ENCODE data around the gene DPP10.

DNA sequence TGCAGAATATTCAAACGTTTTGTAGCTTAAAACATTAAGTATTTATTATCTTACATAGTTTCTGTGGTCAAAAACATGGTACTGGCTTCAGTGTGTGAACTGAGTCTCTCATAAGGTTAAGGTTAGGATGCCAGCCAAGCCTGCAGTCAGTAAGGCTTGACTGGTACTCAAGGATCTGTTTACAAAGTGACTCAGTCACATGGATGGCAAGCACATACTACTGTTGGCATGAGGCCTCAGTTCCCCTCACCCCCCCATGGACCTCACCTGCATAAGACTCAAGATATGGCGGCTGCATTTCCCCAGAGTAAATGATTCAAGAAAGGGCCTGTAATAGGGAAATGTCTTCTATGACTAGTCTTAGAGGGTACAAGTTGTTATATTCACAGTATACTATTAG lies 1167.5 kb downstream of the DPP10 start:
- TF ChIP-seq, protein P1, sequence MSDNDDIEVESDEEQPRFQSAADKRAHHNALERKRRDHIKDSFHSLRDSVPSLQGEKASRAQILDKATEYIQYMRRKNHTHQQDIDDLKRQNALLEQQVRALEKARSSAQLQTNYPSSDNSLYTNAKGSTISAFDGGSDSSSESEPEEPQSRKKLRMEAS (IDR thresholded peaks at IDR 0.05) = no peak
- TF ChIP-seq EP300 (IDR thresholded peaks at IDR 0.05; ENCODE audit: borderline replicate concordance) (no peak), FOXM1 (IDR thresholded peaks at IDR 0.05; ENCODE audit: borderline replicate concordance, low read depth) (no peak), TEAD4 (IDR thresholded peaks at IDR 0.05) (no peak), RAD21 (IDR thresholded peaks at IDR 0.05; ENCODE audit: low read depth) (no peak), ZBTB7A (IDR thresholded peaks at IDR 0.05; ENCODE audit: low read depth) (no peak), CREB1 (IDR thresholded peaks at IDR 0.05; ENCODE audit: low read depth) (no peak)
- TF ChIP-seq, protein P2, sequence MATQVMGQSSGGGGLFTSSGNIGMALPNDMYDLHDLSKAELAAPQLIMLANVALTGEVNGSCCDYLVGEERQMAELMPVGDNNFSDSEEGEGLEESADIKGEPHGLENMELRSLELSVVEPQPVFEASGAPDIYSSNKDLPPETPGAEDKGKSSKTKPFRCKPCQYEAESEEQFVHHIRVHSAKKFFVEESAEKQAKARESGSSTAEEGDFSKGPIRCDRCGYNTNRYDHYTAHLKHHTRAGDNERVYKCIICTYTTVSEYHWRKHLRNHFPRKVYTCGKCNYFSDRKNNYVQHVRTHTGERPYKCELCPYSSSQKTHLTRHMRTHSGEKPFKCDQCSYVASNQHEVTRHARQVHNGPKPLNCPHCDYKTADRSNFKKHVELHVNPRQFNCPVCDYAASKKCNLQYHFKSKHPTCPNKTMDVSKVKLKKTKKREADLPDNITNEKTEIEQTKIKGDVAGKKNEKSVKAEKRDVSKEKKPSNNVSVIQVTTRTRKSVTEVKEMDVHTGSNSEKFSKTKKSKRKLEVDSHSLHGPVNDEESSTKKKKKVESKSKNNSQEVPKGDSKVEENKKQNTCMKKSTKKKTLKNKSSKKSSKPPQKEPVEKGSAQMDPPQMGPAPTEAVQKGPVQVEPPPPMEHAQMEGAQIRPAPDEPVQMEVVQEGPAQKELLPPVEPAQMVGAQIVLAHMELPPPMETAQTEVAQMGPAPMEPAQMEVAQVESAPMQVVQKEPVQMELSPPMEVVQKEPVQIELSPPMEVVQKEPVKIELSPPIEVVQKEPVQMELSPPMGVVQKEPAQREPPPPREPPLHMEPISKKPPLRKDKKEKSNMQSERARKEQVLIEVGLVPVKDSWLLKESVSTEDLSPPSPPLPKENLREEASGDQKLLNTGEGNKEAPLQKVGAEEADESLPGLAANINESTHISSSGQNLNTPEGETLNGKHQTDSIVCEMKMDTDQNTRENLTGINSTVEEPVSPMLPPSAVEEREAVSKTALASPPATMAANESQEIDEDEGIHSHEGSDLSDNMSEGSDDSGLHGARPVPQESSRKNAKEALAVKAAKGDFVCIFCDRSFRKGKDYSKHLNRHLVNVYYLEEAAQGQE (IDR thresholded peaks at IDR 0.05; ENCODE audit: low read depth) = no peak

All from Ishikawa (cell line).